ENCODE results near the gene ZNF175.

Gene ZNF175

GRCh38 chr19:51550848-51551672 is 20.0 kb upstream of the ZNF175 start:
- peak; percentile 4 for DNase-seq

- DNase-seq, result no peak
Measured at GRCh38 chr19:51551673-51552432, 19.2 kb upstream of the ZNF175 start.

GRCh38 chr19:51552608-51552995 is 18.5 kb upstream of the ZNF175 start:
- no peak for DNase-seq

GRCh38 chr19:51552996-51553725 is 17.9 kb upstream of the ZNF175 start:
- no peak for DNase-seq

- DNase-seq, result no peak
Measured at GRCh38 chr19:51559240-51559639, 11.8 kb upstream of the ZNF175 start.

- no peak for DNase-seq
Measured at GRCh38 chr19:51560339-51560738, 10.7 kb upstream of the ZNF175 start.

- no peak for DNase-seq
Measured at GRCh38 chr19:51564791-51565190, 6.3 kb upstream of the ZNF175 start.

- no peak for DNase-seq
Measured at GRCh38 chr19:51565583-51565982, 5.5 kb upstream of the ZNF175 start.

- DNase-seq, result no peak
Measured at GRCh38 chr19:51566489-51567100, 4.5 kb upstream of the ZNF175 start.

GRCh38 chr19:51567583-51567982 is 3.5 kb upstream of the ZNF175 start:
- DNase-seq, result no peak

- no peak for DNase-seq
Measured at GRCh38 chr19:51568456-51568855, 2.6 kb upstream of the ZNF175 start.

- no peak for DNase-seq
Measured at GRCh38 chr19:51571599-51571998, 516 bp downstream of the ZNF175 start.

GRCh38 chr19:51572410-51572809 is 1.3 kb downstream of the ZNF175 start:
- no peak for DNase-seq

GRCh38 chr19:51572908-51573307 is 1.8 kb downstream of the ZNF175 start:
- no peak for DNase-seq

GRCh38 chr19:51573331-51573730 is 2.2 kb downstream of the ZNF175 start:
- DNase-seq, result no peak

GRCh38 chr19:51576850-51577249 is 5.8 kb downstream of the ZNF175 start:
- DNase-seq, result no peak

GRCh38 chr19:51586103-51586728 is 15.1 kb downstream of the ZNF175 start:
- DNase-seq, result no peak

- no peak for DNase-seq
Measured at GRCh38 chr19:51586799-51587198, 15.7 kb downstream of the ZNF175 start.

GRCh38 chr19:51587264-51588191 is 16.4 kb downstream of the ZNF175 start:
- DNase-seq, result no peak

GRCh38 chr19:51589511-51589910 is 18.4 kb downstream of the ZNF175 start:
- DNase-seq, result no peak

GRCh38 chr19:51590441-51590840 is 19.4 kb downstream of the ZNF175 start:
- no peak for DNase-seq

GRCh38 chr19:51592521-51592920 is 21.4 kb downstream of the ZNF175 start:
- no peak for DNase-seq
